ENCODE data around the gene HABP4.

HABP4 gene

GRCh38 chr9:96458226-96458625, 8.3 kb downstream of the HABP4 start:
- TF ChIP-seq, protein P1, sequence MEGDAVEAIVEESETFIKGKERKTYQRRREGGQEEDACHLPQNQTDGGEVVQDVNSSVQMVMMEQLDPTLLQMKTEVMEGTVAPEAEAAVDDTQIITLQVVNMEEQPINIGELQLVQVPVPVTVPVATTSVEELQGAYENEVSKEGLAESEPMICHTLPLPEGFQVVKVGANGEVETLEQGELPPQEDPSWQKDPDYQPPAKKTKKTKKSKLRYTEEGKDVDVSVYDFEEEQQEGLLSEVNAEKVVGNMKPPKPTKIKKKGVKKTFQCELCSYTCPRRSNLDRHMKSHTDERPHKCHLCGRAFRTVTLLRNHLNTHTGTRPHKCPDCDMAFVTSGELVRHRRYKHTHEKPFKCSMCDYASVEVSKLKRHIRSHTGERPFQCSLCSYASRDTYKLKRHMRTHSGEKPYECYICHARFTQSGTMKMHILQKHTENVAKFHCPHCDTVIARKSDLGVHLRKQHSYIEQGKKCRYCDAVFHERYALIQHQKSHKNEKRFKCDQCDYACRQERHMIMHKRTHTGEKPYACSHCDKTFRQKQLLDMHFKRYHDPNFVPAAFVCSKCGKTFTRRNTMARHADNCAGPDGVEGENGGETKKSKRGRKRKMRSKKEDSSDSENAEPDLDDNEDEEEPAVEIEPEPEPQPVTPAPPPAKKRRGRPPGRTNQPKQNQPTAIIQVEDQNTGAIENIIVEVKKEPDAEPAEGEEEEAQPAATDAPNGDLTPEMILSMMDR (IDR thresholded peaks at IDR 0.05; ENCODE audit: control insufficient read depth, insufficient read depth, low read depth, low read length, missing control alignments), result no peak
- DNase-seq (ENCODE audit: low read depth), result no peak
- no peak overlapping the region for H3K4me3 ChIP-seq (ENCODE audit: control insufficient read depth, low read depth, low read length)

GRCh38 chr9:96459268-96460007, 9.5 kb downstream of the HABP4 start:
- no peak for DNase-seq (ENCODE audit: low read depth)
- H3K4me3 ChIP-seq (ENCODE audit: control insufficient read depth, low read depth, low read length), result no peak overlapping the region
- TF ChIP-seq, protein P1 (IDR thresholded peaks at IDR 0.05; ENCODE audit: control insufficient read depth, insufficient read depth, low read depth, low read length, missing control alignments), result no peak

GRCh38 chr9:96460470-96460869, 10.5 kb downstream of the HABP4 start:
- peak; percentile 43 for DNase-seq (ENCODE audit: low read depth)
- TF ChIP-seq, protein P1 (IDR thresholded peaks at IDR 0.05; ENCODE audit: control insufficient read depth, insufficient read depth, low read depth, low read length, missing control alignments), result no peak
- H3K4me3 ChIP-seq (ENCODE audit: control insufficient read depth, low read depth, low read length), result no peak overlapping the region

DNA sequence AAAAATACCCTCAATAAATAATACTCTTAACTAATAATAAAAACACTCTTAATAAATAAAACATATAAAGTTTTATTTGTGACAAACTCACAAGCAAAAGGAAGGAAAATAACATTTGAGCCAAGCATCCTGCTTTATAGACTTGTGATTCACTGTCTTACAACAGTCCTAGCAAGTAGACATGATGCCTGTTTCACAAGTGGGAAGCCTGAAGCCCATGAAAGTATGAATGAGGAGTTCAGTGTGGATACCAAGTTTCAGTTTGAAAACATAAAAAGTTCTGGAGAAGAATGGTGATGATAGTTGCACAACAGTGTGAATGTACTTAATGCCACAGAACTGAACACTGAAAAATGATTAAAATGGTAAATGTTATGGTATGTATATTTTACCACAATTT, 10.9 kb downstream of the HABP4 start:
- TF ChIP-seq, protein P1 (IDR thresholded peaks at IDR 0.05; ENCODE audit: control insufficient read depth, insufficient read depth, low read depth, low read length, missing control alignments), result no peak

DNA sequence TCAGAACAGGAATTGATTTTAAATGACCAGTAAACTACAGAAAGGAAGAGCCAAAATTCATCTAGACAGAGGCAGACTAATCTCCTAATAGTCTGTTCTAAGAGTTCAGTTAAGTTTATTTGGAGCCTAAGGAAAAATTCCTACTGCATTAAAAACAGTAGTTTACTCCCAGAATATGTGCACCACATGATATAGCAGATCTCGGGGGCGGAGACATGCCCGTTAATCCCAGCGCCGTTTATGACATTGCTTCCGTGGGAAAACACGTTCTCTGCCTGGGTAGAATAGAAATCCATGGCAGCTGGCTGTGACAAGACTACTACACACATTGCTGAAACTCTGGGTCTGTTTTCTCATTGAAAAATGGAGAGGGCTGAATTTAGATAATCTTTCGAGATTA, 11.4 kb downstream of the HABP4 start:
- H3K4me3 ChIP-seq (ENCODE audit: control insufficient read depth, low read depth, low read length), result no peak overlapping the region
- DNase-seq (ENCODE audit: low read depth), result no peak
- TF ChIP-seq, protein P1 (IDR thresholded peaks at IDR 0.05; ENCODE audit: control insufficient read depth, insufficient read depth, low read depth, low read length, missing control alignments), result no peak

More for the DNA sequence above, 10.9 kb downstream of the HABP4 start:
- peak; percentile 81 for DNase-seq (ENCODE audit: low read depth)
- no peak overlapping the region for H3K4me3 ChIP-seq (ENCODE audit: control insufficient read depth, low read depth, low read length)

DNA sequence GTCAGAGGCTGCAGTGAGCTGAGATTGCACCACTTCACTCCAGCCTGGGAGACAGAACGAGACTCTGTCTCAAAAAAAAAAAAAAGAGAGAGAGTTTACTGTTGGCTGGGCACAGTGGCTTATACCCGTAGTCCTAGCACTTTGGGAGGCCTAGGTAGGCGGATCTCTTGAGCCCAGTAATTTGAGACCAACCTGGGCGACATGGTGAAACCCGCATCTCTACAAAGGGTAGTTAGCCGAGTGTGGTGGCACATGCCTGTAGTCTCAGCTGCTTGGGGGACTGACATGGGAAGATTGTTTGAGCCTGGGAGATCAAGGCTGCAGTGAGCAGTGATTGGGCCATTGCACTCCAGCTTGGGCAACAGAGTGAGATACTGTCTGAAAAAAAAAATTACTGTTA, 12.6 kb downstream of the HABP4 start:
- DNase-seq (ENCODE audit: low read depth), result no peak
- H3K4me3 ChIP-seq (ENCODE audit: control insufficient read depth, low read depth, low read length), result no peak overlapping the region
- TF ChIP-seq, protein P1 (IDR thresholded peaks at IDR 0.05; ENCODE audit: control insufficient read depth, insufficient read depth, low read depth, low read length, missing control alignments), result no peak

Data from AG09309 (cell line).